H1 (cell line): ENCODE measurements around the gene FRY.

Source experiments
- HDAC2 ChIP-seq, 2 experiments: fragments of 300-600 bp in 1 of 2; sonication (generic) in 1 of 2; IDR thresholded peaks; 2 replicates each; pipeline ENCODE4 v1.6.1; 2011 to 2012; ENCODE audit warnings: low read depth in 2 of 2, low read length in 2 of 2, mild to moderate bottlenecking in 2 of 2, moderate library complexity in 2 of 2, borderline replicate concordance in 1 of 2, inconsistent platforms in 1 of 2
- SIN3A ChIP-seq, 2 experiments: IDR thresholded peaks in 1 of 2; conservative IDR thresholded peaks in 1 of 2; 2 replicates each; pipeline ENCODE4 v1.6.1; 2011 to 2012; ENCODE audit warnings: low read length in 2 of 2, improper control_type of control experiment in 1 of 2, low read depth in 1 of 2, mild to moderate bottlenecking in 1 of 2
- TEAD4 ChIP-seq: IDR thresholded peaks from 2 replicates; pipeline ENCODE4 v1.6.1; 2012; ENCODE audit warnings: low read depth, low read length, inconsistent platforms, mixed read lengths
- TF ChIP-seq, protein P1 (sequence below), 3 experiments: IDR thresholded peaks; 1 replicate in 2 of 3; 2 replicates in 1 of 3; pipeline versions ENCODE4 v1.5.1 to v1.6.1; 2011; ENCODE audit warnings: low read length in 3 of 3, mild to moderate bottlenecking in 3 of 3, inconsistent platforms in 2 of 3, low read depth in 1 of 3, moderate library complexity in 1 of 3; ENCODE audit not compliant: insufficient read depth in 1 of 3; ENCODE audit errors: control extremely low read depth in 1 of 3

DNA sequence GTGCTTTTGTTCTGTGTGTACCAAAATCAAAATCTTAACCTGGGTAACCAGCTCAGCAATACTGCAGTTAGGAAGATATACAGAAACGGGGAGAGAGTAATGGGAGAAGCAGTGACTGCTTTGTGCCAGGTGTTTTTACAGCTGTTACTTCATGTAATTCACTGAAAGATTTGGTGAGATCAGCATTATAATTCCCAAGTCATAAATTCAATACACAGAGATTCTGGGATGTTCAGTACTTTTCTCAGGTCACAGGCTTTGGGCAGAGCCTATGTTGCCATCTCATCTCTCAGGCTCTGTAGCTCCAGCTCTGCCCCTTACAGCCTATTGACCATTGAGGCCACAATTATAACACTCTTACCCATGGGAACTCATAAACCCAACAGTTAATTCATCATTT lies 145.1 kb downstream of the FRY start:
- TF ChIP-seq SIN3A (conservative IDR thresholded peaks at IDR 0.05 in 1 of 2, IDR thresholded peaks at IDR 0.05 in 1 of 2; ENCODE audit: low read depth in 1 of 2, low read length in 2 of 2): no peak
- TF ChIP-seq, protein P1, sequence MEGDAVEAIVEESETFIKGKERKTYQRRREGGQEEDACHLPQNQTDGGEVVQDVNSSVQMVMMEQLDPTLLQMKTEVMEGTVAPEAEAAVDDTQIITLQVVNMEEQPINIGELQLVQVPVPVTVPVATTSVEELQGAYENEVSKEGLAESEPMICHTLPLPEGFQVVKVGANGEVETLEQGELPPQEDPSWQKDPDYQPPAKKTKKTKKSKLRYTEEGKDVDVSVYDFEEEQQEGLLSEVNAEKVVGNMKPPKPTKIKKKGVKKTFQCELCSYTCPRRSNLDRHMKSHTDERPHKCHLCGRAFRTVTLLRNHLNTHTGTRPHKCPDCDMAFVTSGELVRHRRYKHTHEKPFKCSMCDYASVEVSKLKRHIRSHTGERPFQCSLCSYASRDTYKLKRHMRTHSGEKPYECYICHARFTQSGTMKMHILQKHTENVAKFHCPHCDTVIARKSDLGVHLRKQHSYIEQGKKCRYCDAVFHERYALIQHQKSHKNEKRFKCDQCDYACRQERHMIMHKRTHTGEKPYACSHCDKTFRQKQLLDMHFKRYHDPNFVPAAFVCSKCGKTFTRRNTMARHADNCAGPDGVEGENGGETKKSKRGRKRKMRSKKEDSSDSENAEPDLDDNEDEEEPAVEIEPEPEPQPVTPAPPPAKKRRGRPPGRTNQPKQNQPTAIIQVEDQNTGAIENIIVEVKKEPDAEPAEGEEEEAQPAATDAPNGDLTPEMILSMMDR (IDR thresholded peaks at IDR 0.05; ENCODE audit: control extremely low read depth in 1 of 3, insufficient read depth in 1 of 3, low read depth in 1 of 3, low read length in 3 of 3): no peak
- no peak for TF ChIP-seq TEAD4
- no peak for TF ChIP-seq HDAC2 (IDR thresholded peaks at IDR 0.05; ENCODE audit: borderline replicate concordance in 1 of 2, low read depth in 2 of 2, low read length in 2 of 2)
